Adrenal gland (tissue), 12 donors: ENCODE results near the gene STXBP3. TPM values are rescaled to one million over a fixed set of nuclear protein-coding genes. Genes with fewer than 3 reads are reported as not detected.

Experiments
- DNase-seq, 7 donors: peaks; one replicate each; pipeline ENCODE4 v3.0.0-alpha.2; 2019 to 2020
- H3K27ac ChIP-seq, 5 donors: fragments of 200-600 bp; sonication (generic) in 4 of 5; 1 replicate in 3 of 5; 2 replicates in 2 of 5; pipeline versions ENCODE4 v1.5.1 to v1.8.0; 2016 to 2020; ENCODE audit warnings: mild to moderate bottlenecking in 1 of 5
- H3K27me3 ChIP-seq: fragments of 200-600 bp; 2 replicates; pipeline ENCODE4 v1.8.0; 2021
- H3K36me3 ChIP-seq, 2 donors: fragments of 200-600 bp; replicated peaks in 1 of 2; 1 replicate in 1 of 2; 2 replicates in 1 of 2; pipeline versions ENCODE4 v1.5.1 to v1.8.0; 2018 to 2022
- H3K4me1 ChIP-seq, 2 donors: fragments of 200-600 bp; replicated peaks in 1 of 2; 1 replicate in 1 of 2; 2 replicates in 1 of 2; pipeline versions ENCODE4 v1.5.1 to v1.8.0; 2018 to 2021
- H3K4me3 ChIP-seq, 4 donors: fragments of 200-600 bp; sonication (generic) in 3 of 4; one replicate each; pipeline ENCODE4 v1.5.1; 2016 to 2018
- H3K9me3 ChIP-seq, 3 donors: fragments of 200-600 bp; sonication (generic) in 1 of 3; replicated peaks in 1 of 3; 1 replicate in 2 of 3; 2 replicates in 1 of 3; pipeline versions ENCODE4 v1.5.1 to v1.8.0; 2016 to 2021
- POLR2A ChIP-seq, 2 donors: fragments of 450-650 bp; IDR thresholded peaks; one replicate each; pipeline ENCODE4 v1.6.1; 2017; ENCODE audit warnings: antibody characterized with exemption in 2 of 2, mild to moderate bottlenecking in 2 of 2, moderate library complexity in 1 of 2
- WGBS, 4 donors: extraction: QIAGEN DNeasy Blood & Tissue Kit in 2 of 4; methylation state at CpG; one replicate each; pipeline versions ENCODE4 v1.1.5 to v1.1.7; 2013 to 2017; 5-methylcytosine and 5-hydroxymethylcytosine counted together
- intact Hi-C, 2 donors: fragments of 100-400 bp; cut with DNase I; formaldehyde crosslinking; loops; one replicate each; pipeline versions ENCODE4 v1.14.1 to v1.15.0; 2022 to 2023
- polyA plus RNA-seq, 3 donors: library from polyadenylated mRNA; stranded (reverse); fragments of 200-250 nt in 2 of 3; fragments of 350-450 nt in 1 of 3; fragmentation: Illumina TruSeq in 1 of 3; extraction: RNeasy Lipid Tissue Mini Kit (QIAGEN cat#74804) in 1 of 3; gene quantifications; one replicate each; pipeline ENCODE4 v1.2.3, GENCODE V29; 2013 to 2014
- total RNA-seq, 9 donors: library from RNA; depleted of rRNA in 4 of 9; stranded (reverse); fragments of >200 nt in 4 of 9; fragments of 120-200 nt in 1 of 9; fragmentation: NEBNext Ultra II Directional in 1 of 9; extraction: Animal tissue kit (Norgen Biotek cat#: 25700) in 1 of 9; gene quantifications; one replicate each; pipeline versions ENCODE4 v1.1.0 to v1.2.4, GENCODE V29; 2013 to 2023
- TF ChIP-seq, protein P1 (sequence below), 6 experiments: fragments of 450-650 bp in 4 of 6; fragments of 200-600 bp in 2 of 6; sonication (generic) in 1 of 6; IDR thresholded peaks; 1 replicate in 5 of 6; 2 replicates in 1 of 6; pipeline versions ENCODE4 v1.5.1 to v1.8.0; 2016 to 2021; ENCODE audit warnings: antibody characterized with exemption in 6 of 6, mild to moderate bottlenecking in 2 of 6, moderate library complexity in 1 of 6
- donor health status: healthy with polysubstance abuse.
- donor health status: Bipolar disorder and iron deficiency.
- donor health status: DM: yes; HTN: yes; CAD: no.
- donor health status: DM: no; HTN: no; CAD: no.
- donor health status: DM: no; HTN: no; CAD: no.
- donor health status: DM: yes; HTN: yes; CAD: no.

STXBP3 gene
- total and polyA plus RNA-seq, 12 donors: 35.1 to 63.2 (median 43.8) TPM

DNA sequence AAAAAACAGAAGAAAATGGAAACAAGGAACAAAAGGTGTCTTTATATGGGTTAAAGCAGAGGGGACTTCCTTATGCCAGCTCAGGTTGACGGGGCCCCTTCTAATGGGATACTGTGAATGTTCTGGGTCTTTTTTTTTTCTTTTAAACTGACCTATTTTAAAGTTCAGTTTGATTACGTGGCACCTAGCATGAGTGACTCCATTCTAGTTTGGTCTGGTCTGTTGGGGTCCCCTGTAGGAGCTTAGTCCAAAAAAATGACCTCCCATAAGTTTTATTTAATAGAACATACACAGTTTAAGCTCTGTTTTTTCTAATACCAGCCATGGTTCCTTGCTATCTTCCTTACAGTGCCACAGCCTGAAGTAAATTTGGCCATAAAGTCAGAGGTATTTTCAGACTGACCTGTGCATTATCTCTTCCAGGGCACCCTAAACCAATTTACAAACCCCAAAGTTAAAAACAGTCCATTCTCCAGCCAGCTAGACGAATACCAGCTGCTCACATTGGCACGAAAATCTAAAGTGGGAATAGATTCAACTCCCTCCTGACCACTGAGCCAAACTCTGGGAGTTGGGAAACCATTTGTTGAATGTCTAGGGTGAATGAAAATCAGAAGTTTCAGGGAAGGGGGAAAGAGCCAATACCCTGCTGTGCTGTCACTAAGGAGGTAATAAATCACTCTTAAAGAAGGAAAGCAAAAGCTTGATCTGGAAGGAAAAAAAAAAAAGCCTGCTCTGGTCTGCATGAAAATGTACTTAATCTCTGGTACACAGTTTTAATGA is 68.1 kb downstream of the STXBP3 start:
- Histone ChIP-seq H3K4me1 (peaks cover 4 to 21% of the 10 kb centered on the region in 2 donors), H3K27me3 (no peaks in the 10 kb centered on the region), H3K9me3 (no peaks in the 10 kb centered on the region), H3K36me3 (no peaks in the 10 kb centered on the region), H3K4me3 (no peak overlapping the region), H3K27ac (peak overlapping the region in 1 of 5 donors; percentile 91)
- 66 to 75% (median 70%) methylated on average over 4 of the region's 4 CpGs for WGBS, 4 donors
- intact Hi-C loops: no loop called here
- no peak for DNase-seq
- TF ChIP-seq, protein P1, sequence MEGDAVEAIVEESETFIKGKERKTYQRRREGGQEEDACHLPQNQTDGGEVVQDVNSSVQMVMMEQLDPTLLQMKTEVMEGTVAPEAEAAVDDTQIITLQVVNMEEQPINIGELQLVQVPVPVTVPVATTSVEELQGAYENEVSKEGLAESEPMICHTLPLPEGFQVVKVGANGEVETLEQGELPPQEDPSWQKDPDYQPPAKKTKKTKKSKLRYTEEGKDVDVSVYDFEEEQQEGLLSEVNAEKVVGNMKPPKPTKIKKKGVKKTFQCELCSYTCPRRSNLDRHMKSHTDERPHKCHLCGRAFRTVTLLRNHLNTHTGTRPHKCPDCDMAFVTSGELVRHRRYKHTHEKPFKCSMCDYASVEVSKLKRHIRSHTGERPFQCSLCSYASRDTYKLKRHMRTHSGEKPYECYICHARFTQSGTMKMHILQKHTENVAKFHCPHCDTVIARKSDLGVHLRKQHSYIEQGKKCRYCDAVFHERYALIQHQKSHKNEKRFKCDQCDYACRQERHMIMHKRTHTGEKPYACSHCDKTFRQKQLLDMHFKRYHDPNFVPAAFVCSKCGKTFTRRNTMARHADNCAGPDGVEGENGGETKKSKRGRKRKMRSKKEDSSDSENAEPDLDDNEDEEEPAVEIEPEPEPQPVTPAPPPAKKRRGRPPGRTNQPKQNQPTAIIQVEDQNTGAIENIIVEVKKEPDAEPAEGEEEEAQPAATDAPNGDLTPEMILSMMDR (IDR thresholded peaks at IDR 0.05): no peak
- TF ChIP-seq POLR2A (IDR thresholded peaks at IDR 0.05): no peak

DNA sequence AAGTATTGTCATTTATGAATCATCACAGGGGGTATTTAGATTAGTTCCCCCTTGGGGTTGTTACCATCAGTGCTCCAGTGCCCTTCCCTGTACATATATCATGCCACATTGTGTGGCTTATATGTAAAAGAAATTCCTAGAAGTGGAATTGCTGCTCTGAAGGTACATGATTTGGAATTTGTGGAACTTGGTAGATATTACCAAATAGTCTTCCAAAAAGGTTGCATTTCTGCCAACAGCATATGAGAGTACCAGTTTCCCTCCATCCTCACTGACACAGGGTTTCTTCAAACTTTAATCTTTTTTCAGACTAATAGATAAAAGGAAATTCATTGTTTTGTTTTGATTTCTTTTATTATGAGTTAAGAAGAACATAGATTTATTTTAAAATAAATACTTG is 69.1 kb downstream of the STXBP3 start:
- intact Hi-C loops: no loop called here
- DNase-seq: no peak
- Histone ChIP-seq H3K4me1 (peaks cover 4 to 21% of the 10 kb centered on the region in 2 donors), H3K27me3 (no peaks in the 10 kb centered on the region), H3K4me3 (peak overlapping the region in 1 of 4 donors; percentile 48), H3K27ac (peak overlapping the region in 3 of 5 donors; percentile 35 to 91 (median 76)), H3K36me3 (no peaks in the 10 kb centered on the region), H3K9me3 (no peaks in the 10 kb centered on the region)
- TF ChIP-seq, protein P1 (IDR thresholded peaks at IDR 0.05): no peak
- TF ChIP-seq POLR2A (IDR thresholded peaks at IDR 0.05): no peak

DNA sequence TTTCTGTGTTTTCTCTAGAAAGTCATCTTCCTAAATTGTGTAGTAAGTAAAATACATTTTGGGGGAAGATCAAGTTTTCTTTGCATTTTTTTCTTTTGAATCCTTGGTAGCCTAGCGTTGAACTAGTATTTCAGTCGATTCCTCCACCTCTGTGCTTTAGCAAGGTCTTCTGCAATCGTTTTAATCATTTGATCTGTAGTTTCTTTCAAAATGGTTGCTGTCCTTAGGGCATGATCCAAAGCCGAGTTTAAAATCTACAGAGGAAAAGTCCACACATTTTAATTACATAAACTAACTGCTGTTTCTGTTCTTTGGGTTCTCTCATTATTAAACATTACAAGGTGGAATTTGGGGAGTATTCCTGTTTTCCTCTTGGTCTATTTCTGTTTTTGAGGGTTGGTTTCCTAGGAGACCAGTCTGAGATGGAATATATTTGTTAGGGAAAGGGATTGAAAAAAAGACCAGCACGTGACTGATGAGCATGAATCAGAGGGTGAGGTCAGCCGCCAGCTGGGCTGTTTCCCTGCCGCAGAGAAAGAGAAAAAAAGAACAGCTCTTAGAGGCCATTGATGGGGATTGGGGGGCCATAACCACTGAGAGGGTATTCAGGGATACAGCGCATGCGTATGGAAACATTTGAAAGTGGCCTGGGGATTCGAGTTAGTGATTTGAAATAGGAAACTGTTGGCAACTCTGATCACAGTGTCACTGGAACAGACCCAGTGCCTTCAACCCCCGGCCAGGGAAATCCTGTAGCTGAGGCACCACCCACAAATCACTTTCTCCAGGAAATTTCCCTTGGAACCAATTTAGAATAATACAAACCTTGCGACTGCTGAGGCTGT is 69.8 kb downstream of the STXBP3 start:
- Histone ChIP-seq H3K4me1 (peaks cover 4 to 21% of the 10 kb centered on the region in 2 donors), H3K4me3 (peak overlapping the region in 2 of 4 donors; percentile 8 to 48), H3K9me3 (no peaks in the 10 kb centered on the region), H3K27me3 (no peaks in the 10 kb centered on the region), H3K36me3 (no peaks in the 10 kb centered on the region), H3K27ac (peak overlapping the region; percentile 18 to 91 (median 79))
- peak in 1 of 2 donors; percentile 46 for TF ChIP-seq POLR2A (IDR thresholded peaks at IDR 0.05)
- TF ChIP-seq, protein P1 (IDR thresholded peaks at IDR 0.05): no peak
- intact Hi-C loops: no loop called here
- peak; percentile 71 to 92 (median 83) for DNase-seq
- WGBS, 4 donors: 14 to 17% (median 16%) methylated on average over 12 of the region's 12 CpGs

DNA sequence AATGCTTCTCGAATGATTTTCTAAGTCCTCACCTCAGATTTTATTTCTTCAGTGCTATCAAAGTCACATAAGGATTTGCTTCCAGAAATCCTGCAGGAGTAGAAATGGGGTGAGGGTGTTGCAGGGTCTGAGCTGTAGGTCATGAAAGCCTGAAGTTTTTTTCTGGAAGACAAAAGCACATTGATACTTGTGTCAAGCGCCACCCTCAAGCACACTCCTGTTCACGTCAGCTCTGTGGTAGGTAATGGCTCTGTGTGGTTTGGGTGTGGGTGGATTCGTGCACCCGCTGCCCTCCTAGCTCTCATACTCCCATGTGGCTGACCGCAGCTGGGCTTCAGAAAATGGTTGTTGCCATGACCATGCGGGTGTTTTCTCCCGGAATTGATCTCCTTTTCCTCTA is 70.5 kb downstream of the STXBP3 start:
- Histone ChIP-seq H3K27ac (peak overlapping the region; percentile 18 to 91 (median 79)), H3K9me3 (no peaks in the 10 kb centered on the region), H3K4me1 (peaks cover 4 to 21% of the 10 kb centered on the region in 2 donors), H3K4me3 (peak overlapping the region in 1 of 4 donors; percentile 48), H3K27me3 (no peaks in the 10 kb centered on the region), H3K36me3 (no peaks in the 10 kb centered on the region)
- no peak for TF ChIP-seq POLR2A (IDR thresholded peaks at IDR 0.05)
- TF ChIP-seq, protein P1 (IDR thresholded peaks at IDR 0.05): no peak
- no peak for DNase-seq
- intact Hi-C loops: no loop called here
- 66 to 83% (median 75%) methylated on average over 6 to 8 of the region's 8 CpGs for WGBS, 4 donors
